Cardiac fibroblast (primary cell): ENCODE results near the gene TCIRG1.

Source experiments
- DNase-seq, 2 donors: peaks; one replicate each; pipeline versions ENCODE4 v3.0.0 to v3.0.0-alpha.2; 2010; ENCODE audit warnings: low read depth in 2 of 2
- H3K4me3 ChIP-seq, 2 donors: replicated peaks in 1 of 2; 1 replicate in 1 of 2; 2 replicates in 1 of 2; pipeline ENCODE4 v1.5.1; 2011; ENCODE audit warnings: low read depth in 2 of 2, low read length in 2 of 2, mild to moderate bottlenecking in 2 of 2, moderate library complexity in 1 of 2
- TF ChIP-seq, protein P1 (sequence below): IDR thresholded peaks from one replicate; pipeline ENCODE4 v1.5.1; 2011; ENCODE audit warnings: low read depth, mild to moderate bottlenecking, low read length, inconsistent platforms

TCIRG1 gene

DNA sequence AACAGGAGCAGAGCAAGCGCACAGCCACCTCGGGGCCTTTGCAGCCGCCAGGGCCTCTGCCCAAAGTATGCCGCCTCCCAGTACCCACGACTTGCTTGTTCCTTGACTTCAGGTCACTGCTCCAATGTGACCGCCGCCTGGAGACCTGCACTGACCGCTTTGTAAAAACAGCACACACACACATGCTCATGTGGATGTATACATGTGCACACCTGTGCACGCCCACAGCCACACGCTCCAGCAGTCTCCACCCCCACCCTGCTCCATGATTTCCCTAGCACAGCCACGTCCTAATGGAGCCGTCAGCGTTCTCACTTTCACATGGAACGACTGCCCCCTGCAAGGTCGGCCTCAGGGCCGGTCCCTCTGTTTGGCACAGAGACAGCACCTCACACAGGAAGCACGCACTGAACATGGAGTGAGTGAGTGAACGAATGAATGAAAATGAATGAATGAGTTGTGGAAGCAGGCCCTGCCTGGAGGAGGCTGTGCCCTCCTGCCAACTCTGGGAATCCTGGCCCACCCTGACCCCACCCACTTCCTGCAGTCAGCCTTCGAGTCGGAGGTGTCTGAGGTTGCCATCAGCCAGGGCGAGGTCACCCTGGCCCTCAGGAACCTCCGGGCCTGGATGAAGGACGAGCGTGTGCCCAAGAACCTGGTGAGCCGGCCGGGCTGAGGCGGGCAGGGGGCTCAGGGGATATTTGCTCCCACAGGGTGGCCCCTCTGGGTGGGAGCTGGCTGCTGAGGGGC, 20.7 kb upstream of the TCIRG1 start:
- no peak overlapping the region for H3K4me3 ChIP-seq
- no peak for DNase-seq
- TF ChIP-seq, protein P1, sequence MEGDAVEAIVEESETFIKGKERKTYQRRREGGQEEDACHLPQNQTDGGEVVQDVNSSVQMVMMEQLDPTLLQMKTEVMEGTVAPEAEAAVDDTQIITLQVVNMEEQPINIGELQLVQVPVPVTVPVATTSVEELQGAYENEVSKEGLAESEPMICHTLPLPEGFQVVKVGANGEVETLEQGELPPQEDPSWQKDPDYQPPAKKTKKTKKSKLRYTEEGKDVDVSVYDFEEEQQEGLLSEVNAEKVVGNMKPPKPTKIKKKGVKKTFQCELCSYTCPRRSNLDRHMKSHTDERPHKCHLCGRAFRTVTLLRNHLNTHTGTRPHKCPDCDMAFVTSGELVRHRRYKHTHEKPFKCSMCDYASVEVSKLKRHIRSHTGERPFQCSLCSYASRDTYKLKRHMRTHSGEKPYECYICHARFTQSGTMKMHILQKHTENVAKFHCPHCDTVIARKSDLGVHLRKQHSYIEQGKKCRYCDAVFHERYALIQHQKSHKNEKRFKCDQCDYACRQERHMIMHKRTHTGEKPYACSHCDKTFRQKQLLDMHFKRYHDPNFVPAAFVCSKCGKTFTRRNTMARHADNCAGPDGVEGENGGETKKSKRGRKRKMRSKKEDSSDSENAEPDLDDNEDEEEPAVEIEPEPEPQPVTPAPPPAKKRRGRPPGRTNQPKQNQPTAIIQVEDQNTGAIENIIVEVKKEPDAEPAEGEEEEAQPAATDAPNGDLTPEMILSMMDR, result no peak

DNA sequence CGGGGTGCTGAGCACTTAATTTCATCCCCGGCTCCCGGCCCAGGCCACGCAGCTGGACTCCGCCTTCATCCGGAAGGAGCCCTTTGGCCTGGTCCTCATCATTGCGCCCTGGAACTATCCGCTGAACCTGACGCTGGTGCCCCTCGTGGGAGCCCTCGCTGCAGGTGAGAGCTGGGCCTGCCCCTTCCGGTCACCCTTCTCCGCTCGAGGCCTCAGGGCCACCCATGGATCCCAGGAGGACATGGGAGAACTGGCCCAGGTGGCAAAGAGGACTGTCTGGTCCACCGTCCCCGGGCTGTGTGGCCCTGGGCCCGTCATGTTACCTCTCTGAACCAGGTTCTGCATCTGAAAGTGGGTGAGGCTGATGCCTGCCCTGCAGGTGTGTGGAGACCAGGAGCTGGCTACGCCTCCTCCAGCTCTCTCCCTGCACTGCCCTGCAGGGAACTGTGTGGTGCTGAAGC, 20.1 kb upstream of the TCIRG1 start:
- TF ChIP-seq, protein P1, result no peak
- no peak overlapping the region for H3K4me3 ChIP-seq
- no peak for DNase-seq

DNA sequence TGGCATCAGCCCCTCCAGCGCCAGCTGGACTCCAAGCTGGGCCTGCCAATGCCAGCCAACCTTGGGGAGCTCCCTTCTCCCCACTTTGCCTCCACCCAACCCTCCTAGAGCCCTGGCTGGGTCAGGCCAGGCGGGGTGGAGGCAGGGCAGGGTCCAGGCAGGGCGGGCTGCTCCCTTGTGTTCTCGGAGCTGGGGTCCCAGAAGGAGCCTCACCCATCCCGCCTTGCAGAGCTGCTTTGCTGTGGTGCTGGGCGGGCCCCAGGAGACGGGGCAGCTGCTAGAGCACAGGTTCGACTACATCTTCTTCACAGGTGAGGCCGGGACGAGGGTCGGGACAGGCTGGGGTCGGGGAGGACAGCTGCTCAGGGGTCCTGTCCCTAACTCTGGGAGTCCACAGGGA, 19.3 kb upstream of the TCIRG1 start:
- TF ChIP-seq, protein P1, result no peak
- H3K4me3 ChIP-seq, result no peak overlapping the region
- DNase-seq, result no peak

DNA sequence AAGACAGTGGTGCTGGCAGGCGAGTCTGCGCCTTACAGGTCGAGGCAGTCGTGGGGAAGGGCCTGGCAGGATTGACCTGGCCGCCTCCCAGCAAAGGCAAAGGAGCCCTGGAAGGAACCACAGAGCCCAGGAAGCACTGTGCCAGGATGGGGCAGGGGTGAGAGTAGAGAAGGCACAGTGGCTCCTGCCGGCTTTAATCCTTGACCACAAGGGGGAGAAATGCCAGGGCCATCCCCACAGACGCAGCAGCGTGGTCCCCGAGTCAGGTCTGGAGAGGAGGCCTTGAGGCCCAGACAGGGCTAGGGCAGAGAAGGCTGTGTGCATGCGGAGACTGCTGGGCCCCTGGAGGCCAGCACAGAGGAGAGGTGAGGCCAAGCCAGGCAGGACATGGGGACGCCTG, 18.2 kb upstream of the TCIRG1 start:
- H3K4me3 ChIP-seq, result no peak overlapping the region
- DNase-seq, result peak; percentile 49 to 53
- TF ChIP-seq, protein P1, result peak; percentile 62

DNA sequence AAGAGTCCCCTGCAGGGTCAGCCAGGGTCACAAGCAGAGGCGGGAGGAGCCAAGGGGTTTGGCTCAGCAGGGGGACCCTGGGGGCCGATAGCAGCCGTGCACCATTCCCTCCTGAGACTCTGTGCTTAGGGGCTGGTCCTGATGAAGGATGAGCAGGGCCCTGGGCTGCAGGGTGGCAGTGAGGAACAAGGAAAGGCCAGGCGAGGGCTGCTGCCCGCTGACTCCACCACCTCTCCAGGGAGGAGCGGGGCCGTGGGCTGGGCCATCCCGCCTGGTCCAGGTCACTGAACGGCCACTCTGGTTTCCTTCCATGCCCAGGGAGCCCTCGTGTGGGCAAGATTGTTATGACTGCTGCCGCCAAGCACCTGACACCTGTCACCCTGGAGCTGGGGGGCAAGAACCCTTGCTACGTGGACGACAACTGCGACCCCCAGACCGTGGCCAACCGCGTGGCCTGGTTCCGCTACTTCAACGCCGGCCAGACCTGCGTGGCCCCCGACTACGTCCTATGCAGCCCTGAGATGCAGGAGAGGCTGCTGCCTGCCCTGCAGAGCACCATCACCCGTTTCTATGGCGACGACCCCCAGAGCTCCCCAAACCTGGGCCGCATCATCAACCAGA, 17.5 kb upstream of the TCIRG1 start:
- TF ChIP-seq, protein P1, result peak; percentile 30
- peak in 1 of 2 donors; percentile 38 for DNase-seq

DNA sequence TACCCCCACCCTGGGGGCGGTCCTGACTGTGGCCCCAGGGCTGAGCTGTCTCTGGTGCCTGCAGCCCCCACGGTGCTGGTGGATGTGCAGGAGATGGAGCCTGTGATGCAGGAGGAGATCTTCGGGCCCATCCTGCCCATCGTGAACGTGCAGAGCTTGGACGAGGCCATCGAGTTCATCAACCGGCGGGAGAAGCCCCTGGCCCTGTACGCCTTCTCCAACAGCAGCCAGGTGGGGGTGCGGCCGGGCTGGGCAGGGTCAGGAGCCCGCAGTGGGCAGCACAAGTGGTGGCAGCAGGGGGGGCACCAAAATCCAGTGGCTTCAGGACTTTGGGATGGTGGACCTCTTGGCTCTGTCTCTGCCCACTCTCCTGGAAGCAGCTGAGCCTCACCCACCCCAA, 16.3 kb upstream of the TCIRG1 start:
- TF ChIP-seq, protein P1, result no peak
- no peak for DNase-seq
- H3K4me3 ChIP-seq, result no peak overlapping the region

More for the DNA sequence above, 17.5 kb upstream of the TCIRG1 start:
- H3K4me3 ChIP-seq, result no peak overlapping the region

DNA sequence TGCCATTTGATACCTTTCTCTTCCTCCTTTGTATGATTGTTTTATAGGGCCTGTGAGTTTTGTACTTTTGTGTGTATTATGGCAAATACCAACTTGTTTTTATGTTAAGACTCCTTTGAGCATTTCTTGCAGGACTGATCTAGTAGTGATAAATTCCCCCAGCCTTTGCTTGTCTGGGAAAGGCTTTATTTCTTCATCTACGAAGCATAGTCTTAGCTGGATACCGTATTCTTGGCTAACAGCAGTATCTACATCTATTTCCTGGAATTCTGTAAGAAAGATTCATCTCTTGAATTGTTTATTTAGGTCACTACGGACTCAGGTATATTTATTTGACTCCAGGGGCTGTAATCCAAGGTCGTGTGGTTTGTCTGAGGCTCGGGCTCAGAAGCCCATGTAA, 14.3 kb upstream of the TCIRG1 start:
- TF ChIP-seq, protein P1, result no peak
- no peak overlapping the region for H3K4me3 ChIP-seq
- no peak for DNase-seq
